Measurements from ENCODE around the gene ATP8A1.

Gene ATP8A1

GRCh38 chr4:42627885-42628646 lies 28.8 kb downstream of the ATP8A1 start:
- DNase-seq (ENCODE audit: low read depth in 3 of 3, low spot score in 1 of 3) = peak in 1 of 3 donors; percentile 18

- no peak for DNase-seq (ENCODE audit: low read depth in 3 of 3, low spot score in 1 of 3)
Observed at GRCh38 chr4:42626629-42627146, 30.2 kb downstream of the ATP8A1 start.

GRCh38 chr4:42625329-42625728 lies 31.6 kb downstream of the ATP8A1 start:
- no peak for DNase-seq (ENCODE audit: low read depth in 3 of 3, low spot score in 1 of 3)

- no peak for DNase-seq (ENCODE audit: low read depth in 3 of 3, low spot score in 1 of 3)
Observed at GRCh38 chr4:42624551-42624950, 32.4 kb downstream of the ATP8A1 start.

GRCh38 chr4:42618023-42618422 lies 38.9 kb downstream of the ATP8A1 start:
- DNase-seq (ENCODE audit: low read depth in 3 of 3, low spot score in 1 of 3) = no peak

GRCh38 chr4:42617030-42617429 lies 39.9 kb downstream of the ATP8A1 start:
- no peak for DNase-seq (ENCODE audit: low read depth in 3 of 3, low spot score in 1 of 3)

- DNase-seq (ENCODE audit: low read depth in 3 of 3, low spot score in 1 of 3) = no peak
Observed at GRCh38 chr4:42616572-42616971, 40.3 kb downstream of the ATP8A1 start.

- DNase-seq (ENCODE audit: low read depth in 3 of 3, low spot score in 1 of 3) = no peak
Observed at GRCh38 chr4:42615131-42615763, 41.7 kb downstream of the ATP8A1 start.

GRCh38 chr4:42612898-42613297 lies 44.0 kb downstream of the ATP8A1 start:
- no peak for DNase-seq (ENCODE audit: low read depth in 3 of 3, low spot score in 1 of 3)

GRCh38 chr4:42610941-42611340 lies 46.0 kb downstream of the ATP8A1 start:
- no peak for DNase-seq (ENCODE audit: low read depth in 3 of 3, low spot score in 1 of 3)

GRCh38 chr4:42609051-42609450 lies 47.9 kb downstream of the ATP8A1 start:
- DNase-seq (ENCODE audit: low read depth in 3 of 3, low spot score in 1 of 3) = no peak

- no peak for DNase-seq (ENCODE audit: low read depth in 3 of 3, low spot score in 1 of 3)
Observed at GRCh38 chr4:42608551-42608950, 48.4 kb downstream of the ATP8A1 start.

- DNase-seq (ENCODE audit: low read depth in 3 of 3, low spot score in 1 of 3) = no peak
Observed at GRCh38 chr4:42607011-42607726, 49.7 kb downstream of the ATP8A1 start.

- DNase-seq (ENCODE audit: low read depth in 3 of 3, low spot score in 1 of 3) = no peak
Observed at GRCh38 chr4:42605264-42605663, 51.6 kb downstream of the ATP8A1 start.

- no peak for DNase-seq (ENCODE audit: low read depth in 3 of 3, low spot score in 1 of 3)
Observed at GRCh38 chr4:42603862-42604261, 53.0 kb downstream of the ATP8A1 start.

GRCh38 chr4:42600578-42600977 lies 56.3 kb downstream of the ATP8A1 start:
- no peak for DNase-seq (ENCODE audit: low read depth in 3 of 3, low spot score in 1 of 3)

- DNase-seq (ENCODE audit: low read depth in 3 of 3, low spot score in 1 of 3) = no peak
Observed at GRCh38 chr4:42596918-42597317, 60.0 kb downstream of the ATP8A1 start.

- no peak for DNase-seq (ENCODE audit: low read depth in 3 of 3, low spot score in 1 of 3)
Observed at GRCh38 chr4:42594888-42595287, 62.0 kb downstream of the ATP8A1 start.

- DNase-seq (ENCODE audit: low read depth in 3 of 3, low spot score in 1 of 3) = no peak
Observed at GRCh38 chr4:42588909-42589308, 68.0 kb downstream of the ATP8A1 start.

- no peak for DNase-seq (ENCODE audit: low read depth in 3 of 3, low spot score in 1 of 3)
Observed at GRCh38 chr4:42586775-42587174, 70.1 kb downstream of the ATP8A1 start.

GRCh38 chr4:42579903-42580302 lies 77.0 kb downstream of the ATP8A1 start:
- DNase-seq (ENCODE audit: low read depth in 3 of 3, low spot score in 1 of 3) = no peak

GRCh38 chr4:42578187-42578586 lies 78.7 kb downstream of the ATP8A1 start:
- no peak for DNase-seq (ENCODE audit: low read depth in 3 of 3, low spot score in 1 of 3)

Data from stimulated activated CD4-positive, alpha-beta T cell treated with anti-CD3 and anti-CD28 coated beads, TNF-alpha, amount 100 ng/mL, for 1 hour (primary cell).